Left lung (tissue), 10 donors: ENCODE measurements around the gene LRFN2. TPM values are rescaled to one million over a fixed set of nuclear protein-coding genes. Genes with fewer than 3 reads are reported as not detected.

Experiments
- ATAC-seq: fragments of 200-7000 bp; cut with Tn5 transposase; one replicate; pipeline ENCODE4 v1.9.1; 2020; ENCODE audit warnings: moderate library complexity
- DNase-seq, 4 donors: peaks; one replicate each; pipeline ENCODE4 v3.0.0-alpha.2; 2013 to 2020
- H3K27ac ChIP-seq, 2 donors: fragments of 200-600 bp; sonication (generic) in 1 of 2; one replicate each; pipeline versions ENCODE4 v1.5.0 to v1.8.0; 2020 to 2021
- H3K27me3 ChIP-seq, 2 donors: fragments of 200-600 bp; sonication (generic) in 1 of 2; one replicate each; pipeline versions ENCODE4 v1.5.0 to v1.8.0; 2020 to 2021
- H3K36me3 ChIP-seq, 2 donors: fragments of 200-600 bp; sonication (generic) in 1 of 2; one replicate each; pipeline versions ENCODE4 v1.5.0 to v1.8.0; 2020 to 2021
- H3K4me1 ChIP-seq, 2 donors: fragments of 200-600 bp; one replicate each; pipeline ENCODE4 v1.8.0; 2021
- H3K4me3 ChIP-seq, 2 donors: fragments of 200-600 bp; sonication (generic) in 1 of 2; one replicate each; pipeline versions ENCODE4 v1.5.0 to v1.8.0; 2020 to 2021; ENCODE audit warnings: mild to moderate bottlenecking in 1 of 2
- H3K9me3 ChIP-seq, 2 donors: fragments of 200-600 bp; sonication (generic) in 1 of 2; one replicate each; pipeline versions ENCODE4 v1.5.0 to v1.8.0; 2020 to 2021
- intact Hi-C, 2 donors: fragments of 100-400 bp; cut with DNase I; formaldehyde crosslinking; loops; one replicate each; pipeline versions ENCODE4 v1.11.2 to v1.14.2; 2022
- polyA plus RNA-seq, 6 donors: library from polyadenylated mRNA; unstranded; fragments of 120-200 nt; gene quantifications; one replicate each; pipeline ENCODE4 v1.2.1, GENCODE V29; 2013; ENCODE audit not compliant: insufficient read length in 6 of 6
- total RNA-seq, 2 donors: library from RNA; stranded (reverse); fragmentation: NEBNext Ultra II Directional; extraction: Animal tissue kit (Norgen Biotek cat#: 25700); gene quantifications; one replicate each; pipeline ENCODE4 v1.2.1, GENCODE V29; 2021
- TF ChIP-seq, protein P1 (sequence below), 2 donors: fragments of 200-600 bp; sonication (generic) in 1 of 2; IDR thresholded peaks; one replicate each; pipeline versions ENCODE4 v1.5.0 to v1.8.0; 2021; ENCODE audit warnings: antibody characterized with exemption in 2 of 2
- donor health status: DM: no; HTN: yes; CAD: no.
- donor health status: DM: no; HTN: no; CAD: no.

LRFN2 gene
- total and polyA plus RNA-seq, 8 donors: 0.05 to 0.18 (median 0.11) TPM; not detected in 2

DNA sequence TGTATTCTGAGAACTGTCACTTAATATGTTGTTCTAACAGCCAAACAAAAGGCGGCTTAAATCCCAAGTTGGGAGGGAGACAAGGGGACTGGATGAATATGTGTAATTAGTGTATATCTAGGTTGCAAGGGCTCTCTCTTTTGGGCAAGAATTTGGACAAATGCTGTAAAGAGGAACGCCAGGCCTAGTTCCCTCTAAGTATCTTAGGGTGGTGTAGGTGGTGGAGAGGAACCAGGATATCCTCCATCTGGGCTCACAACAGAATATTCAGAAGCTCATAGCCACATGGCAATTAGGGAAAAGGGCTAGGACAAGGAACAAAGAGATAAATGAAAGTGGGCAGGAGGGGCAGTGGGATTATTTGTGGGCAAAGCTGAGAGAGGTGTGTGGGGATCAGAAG, 149.5 kb downstream of the LRFN2 start:
- H3K27ac ChIP-seq: no peak overlapping the region
- H3K4me1 ChIP-seq: no peaks in the 10 kb centered on the region
- intact Hi-C loops: no loop called here
- H3K9me3 ChIP-seq: no peaks in the 10 kb centered on the region
- no peak overlapping the region for H3K4me3 ChIP-seq
- no peaks in the 10 kb centered on the region for H3K36me3 ChIP-seq
- ATAC-seq: no peak
- no peak for DNase-seq
- H3K27me3 ChIP-seq: no peaks in the 10 kb centered on the region
- TF ChIP-seq, protein P1, sequence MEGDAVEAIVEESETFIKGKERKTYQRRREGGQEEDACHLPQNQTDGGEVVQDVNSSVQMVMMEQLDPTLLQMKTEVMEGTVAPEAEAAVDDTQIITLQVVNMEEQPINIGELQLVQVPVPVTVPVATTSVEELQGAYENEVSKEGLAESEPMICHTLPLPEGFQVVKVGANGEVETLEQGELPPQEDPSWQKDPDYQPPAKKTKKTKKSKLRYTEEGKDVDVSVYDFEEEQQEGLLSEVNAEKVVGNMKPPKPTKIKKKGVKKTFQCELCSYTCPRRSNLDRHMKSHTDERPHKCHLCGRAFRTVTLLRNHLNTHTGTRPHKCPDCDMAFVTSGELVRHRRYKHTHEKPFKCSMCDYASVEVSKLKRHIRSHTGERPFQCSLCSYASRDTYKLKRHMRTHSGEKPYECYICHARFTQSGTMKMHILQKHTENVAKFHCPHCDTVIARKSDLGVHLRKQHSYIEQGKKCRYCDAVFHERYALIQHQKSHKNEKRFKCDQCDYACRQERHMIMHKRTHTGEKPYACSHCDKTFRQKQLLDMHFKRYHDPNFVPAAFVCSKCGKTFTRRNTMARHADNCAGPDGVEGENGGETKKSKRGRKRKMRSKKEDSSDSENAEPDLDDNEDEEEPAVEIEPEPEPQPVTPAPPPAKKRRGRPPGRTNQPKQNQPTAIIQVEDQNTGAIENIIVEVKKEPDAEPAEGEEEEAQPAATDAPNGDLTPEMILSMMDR (IDR thresholded peaks at IDR 0.05): no peak

DNA sequence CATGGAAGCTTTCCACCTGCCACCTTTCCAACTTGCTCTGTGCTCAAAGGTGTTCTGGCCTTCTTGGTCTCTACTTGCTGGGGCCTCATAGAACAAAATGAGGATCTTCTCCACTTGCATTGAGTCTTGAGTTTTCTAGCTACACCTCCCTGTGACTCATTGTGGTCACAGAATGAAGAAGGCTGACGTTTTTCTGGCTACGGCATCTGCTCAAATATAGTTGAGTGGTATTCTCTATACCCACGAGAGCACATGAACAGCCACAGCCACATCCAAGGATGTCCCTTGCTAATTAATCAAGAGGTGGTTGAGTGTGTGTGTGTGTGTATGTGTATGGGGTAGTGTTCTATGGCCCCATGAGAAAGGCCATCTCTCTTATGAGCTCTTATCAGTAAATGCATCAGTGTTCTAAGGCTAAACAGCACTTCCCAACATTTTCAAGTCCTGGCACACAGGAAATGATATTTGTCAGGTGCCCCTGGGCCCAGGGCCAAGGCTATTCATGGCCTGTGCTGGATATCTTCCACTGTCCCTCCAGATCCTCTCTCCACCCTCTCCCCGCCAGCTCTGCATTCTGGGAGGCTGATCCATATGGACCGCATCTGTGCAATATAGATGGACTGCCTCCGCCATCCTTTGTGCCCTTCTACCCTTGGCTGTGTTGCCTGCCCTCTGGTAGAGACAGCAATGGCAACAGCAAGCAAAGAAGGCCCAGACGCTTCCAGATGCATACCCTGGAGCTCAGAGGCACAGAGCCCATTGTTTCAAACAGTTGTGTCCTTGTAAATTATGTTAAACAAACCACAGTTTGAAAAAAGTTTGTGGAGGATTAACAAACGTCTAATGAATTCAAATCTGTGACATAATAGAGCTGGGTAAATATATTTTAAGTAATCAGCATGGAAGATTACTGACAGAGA, 150.2 kb downstream of the LRFN2 start:
- ATAC-seq (no peak), DNase-seq (no peak)
- Histone ChIP-seq H3K27ac (no peak overlapping the region), H3K4me1 (no peaks in the 10 kb centered on the region), H3K27me3 (no peaks in the 10 kb centered on the region), H3K9me3 (no peaks in the 10 kb centered on the region), H3K36me3 (no peaks in the 10 kb centered on the region), H3K4me3 (no peak overlapping the region)
- intact Hi-C loops: no loop called here
- TF ChIP-seq, protein P1 (IDR thresholded peaks at IDR 0.05): no peak

DNA sequence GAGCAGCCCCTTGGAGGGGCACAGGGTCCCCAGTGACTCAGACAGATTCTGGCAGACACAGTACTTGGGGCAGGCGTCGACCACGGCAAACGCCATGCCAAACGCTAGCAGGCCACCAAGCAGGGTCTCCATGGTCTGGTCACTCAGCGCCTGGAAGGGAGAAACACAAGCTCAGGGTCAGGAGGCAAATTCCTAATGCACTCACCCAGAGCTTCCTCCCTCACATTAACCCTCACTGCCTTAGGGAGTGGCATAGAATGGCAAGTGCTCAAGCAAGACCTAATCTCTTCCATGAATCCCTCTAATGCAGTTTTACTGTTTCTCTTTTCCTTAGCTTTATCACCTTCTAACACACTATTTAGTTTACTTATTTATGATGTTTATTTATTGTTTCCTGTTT, 154.2 kb downstream of the LRFN2 start:
- H3K4me3 ChIP-seq: no peak overlapping the region
- H3K36me3 ChIP-seq: no peaks in the 10 kb centered on the region
- H3K27ac ChIP-seq: no peak overlapping the region
- H3K27me3 ChIP-seq: no peaks in the 10 kb centered on the region
- DNase-seq: no peak
- ATAC-seq: no peak
- intact Hi-C loops: no loop called here
- no peaks in the 10 kb centered on the region for H3K4me1 ChIP-seq
- H3K9me3 ChIP-seq: no peaks in the 10 kb centered on the region
- TF ChIP-seq, protein P1 (IDR thresholded peaks at IDR 0.05): no peak

DNA sequence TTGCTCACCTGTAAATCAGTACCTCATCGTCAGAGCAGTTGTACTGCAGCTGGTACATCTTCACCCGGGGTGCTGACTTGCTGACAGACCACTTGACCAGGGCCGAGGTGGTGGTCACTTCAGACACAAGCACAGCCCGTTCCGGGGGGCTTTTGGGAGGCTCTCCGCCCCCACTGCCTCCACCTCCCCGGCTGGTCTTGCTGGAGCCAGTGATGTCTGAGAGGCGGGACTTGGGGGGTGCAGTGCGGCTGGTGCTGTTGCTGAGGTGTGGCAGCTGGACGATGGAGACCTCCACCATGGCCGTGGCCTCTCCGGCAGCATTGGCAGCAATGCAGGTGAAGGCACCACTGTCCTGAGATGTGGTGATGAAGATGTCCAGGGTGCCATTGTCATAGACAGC, 155.5 kb downstream of the LRFN2 start:
- Histone ChIP-seq H3K9me3 (no peaks in the 10 kb centered on the region), H3K27ac (no peak overlapping the region)

DNA sequence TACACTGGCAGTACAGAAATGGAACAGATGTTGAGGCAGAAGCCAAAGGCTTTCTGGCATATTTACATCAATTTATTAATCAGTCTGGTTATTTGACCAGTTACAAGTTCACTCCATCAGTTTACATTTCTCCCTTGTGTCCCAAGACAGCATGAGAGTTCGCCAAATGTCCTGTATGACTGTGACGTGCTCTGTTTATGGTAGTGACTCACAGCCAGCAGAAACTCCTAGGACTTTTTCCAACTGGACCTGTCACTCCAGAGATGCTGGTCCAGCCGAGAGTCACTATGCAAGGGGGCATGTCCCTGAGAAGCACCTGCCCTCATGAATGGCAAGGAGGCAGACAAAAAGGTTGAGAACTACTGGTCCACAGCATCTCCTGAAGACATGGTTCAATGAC, 160.0 kb downstream of the LRFN2 start:
- TF ChIP-seq, protein P1 (IDR thresholded peaks at IDR 0.05): no peak
- Histone ChIP-seq H3K36me3 (no peaks in the 10 kb centered on the region), H3K27me3 (no peaks in the 10 kb centered on the region), H3K27ac (no peak overlapping the region), H3K4me1 (no peaks in the 10 kb centered on the region), H3K4me3 (no peak overlapping the region), H3K9me3 (no peaks in the 10 kb centered on the region)
- ATAC-seq (no peak), DNase-seq (no peak)
- intact Hi-C loops: no loop called here

More for the DNA sequence above, 155.5 kb downstream of the LRFN2 start:
- intact Hi-C loops: no loop called here
- TF ChIP-seq, protein P1 (IDR thresholded peaks at IDR 0.05): no peak
- Histone ChIP-seq H3K4me1 (no peaks in the 10 kb centered on the region), H3K27me3 (no peaks in the 10 kb centered on the region), H3K4me3 (no peak overlapping the region), H3K36me3 (no peaks in the 10 kb centered on the region)
- ATAC-seq (no peak), DNase-seq (no peak)
